Measurements from ENCODE around the gene PPEF1. TPM values are rescaled to one million over a fixed set of nuclear protein-coding genes. Genes with fewer than 3 reads are reported as not detected.

The PPEF1 gene
- total RNA-seq, 1 experiment from 2014 or later = not detected

DNA sequence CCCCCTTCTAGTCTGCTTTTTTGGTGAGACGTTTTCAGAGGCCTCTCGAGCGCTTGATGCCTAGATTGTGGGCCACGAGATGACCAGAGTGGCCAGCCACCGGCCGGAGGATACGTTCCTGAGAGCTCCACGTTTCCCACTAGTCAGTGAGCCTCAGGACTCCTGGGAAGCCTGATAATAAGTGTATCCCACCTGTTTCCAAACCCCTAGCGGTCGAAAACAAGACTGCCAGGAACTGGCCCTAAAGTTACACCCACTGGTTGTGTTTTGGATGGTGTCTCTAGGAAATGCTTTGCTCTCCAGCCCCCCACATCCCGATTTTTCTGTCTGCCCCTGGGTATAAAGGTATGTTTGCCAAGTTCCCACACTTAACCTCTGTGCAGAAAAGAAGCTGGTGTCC, 31.0 kb upstream of the PPEF1 start:
- no peaks in the 10 kb centered on the region for H3K9me2 ChIP-seq (replicated peaks; ENCODE audit: low read length)
- no peaks in the 10 kb centered on the region for H3K36me3 ChIP-seq (ENCODE audit: low read depth, low read length)
- no peaks in the 10 kb centered on the region for H3K79me2 ChIP-seq (ENCODE audit: low read length)
- no peaks in the 10 kb centered on the region for H4K20me1 ChIP-seq (ENCODE audit: low read length)
- intact Hi-C loops (cut with micrococcal nuclease) = no loop called here
- no peak overlapping the region for H3K4me3 ChIP-seq (ENCODE audit: low read length)
- POLR2A ChIA-PET (ENCODE audit: unreplicated experiment) = no interaction called here
- no peak overlapping the region for H2AFZ ChIP-seq (ENCODE audit: low read length)
- H3K27me3 ChIP-seq (ENCODE audit: low read length) = no peaks in the 10 kb centered on the region
- H3K4me1 ChIP-seq (ENCODE audit: insufficient read depth, low read length) = peaks cover 4% of the 10 kb centered on the region; the same call in 1 of the 2 replicates
- TF ChIP-seq EZH2phosphoT487 (IDR thresholded peaks at IDR 0.05; ENCODE audit: borderline replicate concordance, low read length) = no peak
- TF ChIP-seq EZH2 (IDR thresholded peaks at IDR 0.05; ENCODE audit: low read length, unreplicated experiment) = no peak
- TF ChIP-seq, protein P1, sequence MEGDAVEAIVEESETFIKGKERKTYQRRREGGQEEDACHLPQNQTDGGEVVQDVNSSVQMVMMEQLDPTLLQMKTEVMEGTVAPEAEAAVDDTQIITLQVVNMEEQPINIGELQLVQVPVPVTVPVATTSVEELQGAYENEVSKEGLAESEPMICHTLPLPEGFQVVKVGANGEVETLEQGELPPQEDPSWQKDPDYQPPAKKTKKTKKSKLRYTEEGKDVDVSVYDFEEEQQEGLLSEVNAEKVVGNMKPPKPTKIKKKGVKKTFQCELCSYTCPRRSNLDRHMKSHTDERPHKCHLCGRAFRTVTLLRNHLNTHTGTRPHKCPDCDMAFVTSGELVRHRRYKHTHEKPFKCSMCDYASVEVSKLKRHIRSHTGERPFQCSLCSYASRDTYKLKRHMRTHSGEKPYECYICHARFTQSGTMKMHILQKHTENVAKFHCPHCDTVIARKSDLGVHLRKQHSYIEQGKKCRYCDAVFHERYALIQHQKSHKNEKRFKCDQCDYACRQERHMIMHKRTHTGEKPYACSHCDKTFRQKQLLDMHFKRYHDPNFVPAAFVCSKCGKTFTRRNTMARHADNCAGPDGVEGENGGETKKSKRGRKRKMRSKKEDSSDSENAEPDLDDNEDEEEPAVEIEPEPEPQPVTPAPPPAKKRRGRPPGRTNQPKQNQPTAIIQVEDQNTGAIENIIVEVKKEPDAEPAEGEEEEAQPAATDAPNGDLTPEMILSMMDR (conservative IDR thresholded peaks at IDR 0.05; ENCODE audit: low read depth, low read length) = no peak
- DNase-seq (no peak), ATAC-seq (no peak)
- H3K9me3 ChIP-seq (ENCODE audit: low read length) = no peaks in the 10 kb centered on the region
- BruUV-seq (replicated peaks) = no TSS peak
- no peak overlapping the region for H3K27ac ChIP-seq (ENCODE audit: low read length)
- no peaks in the 10 kb centered on the region for H3F3A ChIP-seq (ENCODE audit: low read length, unreplicated experiment)
- H3K4me2 ChIP-seq (ENCODE audit: low read length) = no peak overlapping the region
- H3K9ac ChIP-seq (ENCODE audit: low read length) = no peak overlapping the region
- CTCF ChIA-PET = interaction anchor here (0.8 kb wide), 1 partner anchor 27 kb away, joined by 3 read pairs; no protein-coding TSS in a partner anchor

DNA sequence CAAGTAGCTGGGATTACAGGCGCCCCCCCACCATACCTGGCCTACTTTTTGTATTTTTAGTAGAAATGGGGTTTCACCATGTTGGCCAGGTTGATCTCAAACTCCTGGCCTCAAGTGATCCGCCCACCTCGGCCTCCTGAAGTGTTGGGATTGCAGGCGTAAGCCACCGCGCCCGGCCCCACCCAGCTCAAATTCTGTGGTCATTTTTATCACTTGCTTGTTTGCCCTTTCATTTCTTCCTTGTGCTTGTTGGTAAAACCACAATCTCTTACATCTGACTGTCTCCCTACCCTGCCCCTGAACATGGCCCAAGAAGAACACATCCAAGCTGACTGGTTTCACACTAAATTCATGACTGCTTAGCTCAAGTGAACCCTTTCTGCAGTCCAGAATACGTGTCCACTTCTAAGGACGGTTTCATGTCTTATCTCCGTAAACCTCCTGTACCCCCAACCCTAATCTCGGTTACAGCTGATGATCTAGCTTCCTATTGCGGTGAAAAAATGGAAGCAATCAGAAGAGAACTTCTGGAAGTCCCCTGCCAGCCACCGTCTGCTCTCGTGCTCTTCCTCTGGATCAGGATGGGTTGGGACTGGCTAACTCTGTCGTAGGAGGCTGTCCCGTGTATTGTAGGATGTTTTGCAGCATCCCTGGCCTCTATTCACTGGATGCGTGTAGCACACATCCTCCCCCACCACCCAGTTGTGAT, 30.1 kb upstream of the PPEF1 start:
- no peaks in the 10 kb centered on the region for H3K79me2 ChIP-seq (ENCODE audit: low read length)
- H4K20me1 ChIP-seq (ENCODE audit: low read length) = no peaks in the 10 kb centered on the region
- intact Hi-C loops (cut with micrococcal nuclease) = no loop called here
- no peak overlapping the region for H2AFZ ChIP-seq (ENCODE audit: low read length)
- no peak overlapping the region for H3K4me3 ChIP-seq (ENCODE audit: low read length)
- H3K27me3 ChIP-seq (ENCODE audit: low read length) = no peaks in the 10 kb centered on the region
- H3K9me3 ChIP-seq (ENCODE audit: low read length) = no peaks in the 10 kb centered on the region
- H3K27ac ChIP-seq (ENCODE audit: low read length) = no peak overlapping the region
- H3K4me1 ChIP-seq (ENCODE audit: insufficient read depth, low read length) = peaks cover 4% of the 10 kb centered on the region; the same call in 1 of the 2 replicates
- TF ChIP-seq EZH2 (IDR thresholded peaks at IDR 0.05; ENCODE audit: low read length, unreplicated experiment) (no peak), EZH2phosphoT487 (IDR thresholded peaks at IDR 0.05; ENCODE audit: borderline replicate concordance, low read length) (no peak)
- TF ChIP-seq, protein P1 (conservative IDR thresholded peaks at IDR 0.05; ENCODE audit: low read depth, low read length) = no peak
- no peak overlapping the region for H3K4me2 ChIP-seq (ENCODE audit: low read length)
- no peaks in the 10 kb centered on the region for H3K9me2 ChIP-seq (replicated peaks; ENCODE audit: low read length)
- BruUV-seq (replicated peaks) = no TSS peak
- POLR2A ChIA-PET (ENCODE audit: unreplicated experiment) = no interaction called here
- no peaks in the 10 kb centered on the region for H3F3A ChIP-seq (ENCODE audit: low read length, unreplicated experiment)
- CTCF ChIA-PET = interaction anchor here (0.6 to 0.8 kb wide), 2 partner anchors 26 to 134 kb away, joined by 3 to 4 read pairs; no protein-coding TSS in a partner anchor
- H3K9ac ChIP-seq (ENCODE audit: low read length) = no peak overlapping the region
- DNase-seq (no peak), ATAC-seq (no peak)
- H3K36me3 ChIP-seq (ENCODE audit: low read depth, low read length) = no peaks in the 10 kb centered on the region

DNA sequence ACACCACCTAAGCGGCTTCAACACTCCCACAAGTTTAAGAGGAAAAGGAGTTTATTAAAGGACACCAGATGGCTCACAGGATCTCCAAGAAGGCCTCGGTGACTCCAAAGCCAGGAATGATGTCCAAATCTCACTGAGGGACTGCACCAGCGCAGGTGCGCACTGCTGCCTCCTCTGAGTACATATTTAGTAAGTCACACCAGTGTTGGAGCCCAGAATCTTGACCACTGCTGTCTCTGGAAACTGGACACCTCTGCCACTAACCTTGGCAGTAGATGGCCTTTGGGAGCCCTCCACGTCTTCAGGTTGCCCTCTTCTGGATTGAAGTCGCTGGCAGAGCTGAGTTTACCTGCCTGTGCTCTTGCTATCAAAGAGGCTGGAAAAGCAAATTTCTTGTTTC, 25.4 kb upstream of the PPEF1 start:
- POLR2A ChIA-PET (ENCODE audit: unreplicated experiment) = no interaction called here
- no peaks in the 10 kb centered on the region for H3K79me2 ChIP-seq (ENCODE audit: low read length)
- no peak overlapping the region for H3K4me2 ChIP-seq (ENCODE audit: low read length)
- H3K4me3 ChIP-seq (ENCODE audit: low read length) = no peak overlapping the region
- H3K9ac ChIP-seq (ENCODE audit: low read length) = no peak overlapping the region
- H3K9me2 ChIP-seq (replicated peaks; ENCODE audit: low read length) = no peaks in the 10 kb centered on the region
- no peaks in the 10 kb centered on the region for H3K27me3 ChIP-seq (ENCODE audit: low read length)
- no peak overlapping the region for H3K27ac ChIP-seq (ENCODE audit: low read length)
- H4K20me1 ChIP-seq (ENCODE audit: low read length) = no peaks in the 10 kb centered on the region
- intact Hi-C loops (cut with micrococcal nuclease) = no loop called here
- no peaks in the 10 kb centered on the region for H3K36me3 ChIP-seq (ENCODE audit: low read depth, low read length)
- DNase-seq (no peak), ATAC-seq (no peak)
- no peaks in the 10 kb centered on the region for H3K9me3 ChIP-seq (ENCODE audit: low read length)
- no TSS peak for BruUV-seq (replicated peaks)
- H2AFZ ChIP-seq (ENCODE audit: low read length) = no peak overlapping the region
- CTCF ChIA-PET = no interaction called here
- no peaks in the 10 kb centered on the region for H3K4me1 ChIP-seq (ENCODE audit: insufficient read depth, low read length)
- no peaks in the 10 kb centered on the region for H3F3A ChIP-seq (ENCODE audit: low read length, unreplicated experiment)
- TF ChIP-seq EZH2phosphoT487 (IDR thresholded peaks at IDR 0.05; ENCODE audit: borderline replicate concordance, low read length) (no peak), EZH2 (IDR thresholded peaks at IDR 0.05; ENCODE audit: low read length, unreplicated experiment) (no peak)
- TF ChIP-seq, protein P1 (conservative IDR thresholded peaks at IDR 0.05; ENCODE audit: low read depth, low read length) = no peak

Data from PC-3 (cell line).